ENCODE results near the gene ST3GAL3. TPM values are rescaled to one million over a fixed set of nuclear protein-coding genes. Genes with fewer than 3 reads are reported as not detected.

ST3GAL3 gene
- total and polyA plus RNA-seq, 7 donors, result 7.2 to 31.4 (median 21.3) TPM

- H3K4me1 ChIP-seq, result no peaks in the 10 kb centered on the region
- no peaks in the 10 kb centered on the region for H3K9me3 ChIP-seq
- intact Hi-C loops (cut with DNase I), result no loop called here
- no peak overlapping the region for H3K27ac ChIP-seq
- no peaks in the 10 kb centered on the region for H3K27me3 ChIP-seq
- 95% methylated on average over 7 of the region's 7 CpGs for WGBS, 2 donors
- TF ChIP-seq POLR2AphosphoS5 (IDR thresholded peaks at IDR 0.05) (no peak), POLR2A (IDR thresholded peaks at IDR 0.05) (no peak), CTCF (IDR thresholded peaks at IDR 0.05) (no peak)
- no peak overlapping the region for H3K4me3 ChIP-seq
- DNase-seq, result no peak
- peaks cover 39 to 85% (median 51%) of the 10 kb centered on the region in 4 donors for H3K36me3 ChIP-seq
These were observed 34.1 kb upstream of the ST3GAL3 start for GRCh38 chr1:43673261-43673660.

GRCh38 chr1:43678940-43679339 is 28.4 kb upstream of the ST3GAL3 start:
- TF ChIP-seq POLR2AphosphoS5 (IDR thresholded peaks at IDR 0.05), result no peak
- no peak for TF ChIP-seq EP300 (IDR thresholded peaks at IDR 0.05)
- no peak for TF ChIP-seq POLR2A (IDR thresholded peaks at IDR 0.05)
- TF ChIP-seq CTCF (IDR thresholded peaks at IDR 0.05), result no peak
- H3K4me1 ChIP-seq, result no peaks in the 10 kb centered on the region
- no peak overlapping the region for H3K4me3 ChIP-seq
- no peak for DNase-seq
- intact Hi-C loops (cut with DNase I), result no loop called here
- peaks cover 6 to 82% (median 24%) of the 10 kb centered on the region in 4 donors for H3K36me3 ChIP-seq
- WGBS, 2 donors, result 83 to 91% methylated on average over 2 of the region's 2 CpGs
- H3K9me3 ChIP-seq, result no peaks in the 10 kb centered on the region
- no peaks in the 10 kb centered on the region for H3K27me3 ChIP-seq
- H3K27ac ChIP-seq, result no peak overlapping the region

GRCh38 chr1:43683560-43683959 is 23.8 kb upstream of the ST3GAL3 start:
- 95 to 97% methylated on average over 4 of the region's 4 CpGs for WGBS, 2 donors
- H3K36me3 ChIP-seq, result peaks cover 25 to 98% (median 44%) of the 10 kb centered on the region in 4 donors
- no peak overlapping the region for H3K4me3 ChIP-seq
- TF ChIP-seq POLR2A (IDR thresholded peaks at IDR 0.05) (no peak), CTCF (IDR thresholded peaks at IDR 0.05) (no peak), EP300 (IDR thresholded peaks at IDR 0.05) (no peak), POLR2AphosphoS5 (IDR thresholded peaks at IDR 0.05) (no peak)
- peaks cover 0 to 11% (median 8%) of the 10 kb centered on the region in 4 donors for H3K4me1 ChIP-seq
- no peak overlapping the region for H3K27ac ChIP-seq
- H3K9me3 ChIP-seq, result no peaks in the 10 kb centered on the region
- DNase-seq, result no peak
- intact Hi-C loops (cut with DNase I), result no loop called here
- H3K27me3 ChIP-seq, result no peaks in the 10 kb centered on the region

GRCh38 chr1:43686801-43687200 is 20.5 kb upstream of the ST3GAL3 start:
- H3K36me3 ChIP-seq, result peaks cover 49 to 99% (median 68%) of the 10 kb centered on the region in 4 donors
- no peaks in the 10 kb centered on the region for H3K27me3 ChIP-seq
- peak overlapping the region in 2 of 4 donors; percentile 3 to 37 for H3K27ac ChIP-seq

More at GRCh38 chr1:43686801-43687200, 20.5 kb upstream of the ST3GAL3 start:
- H3K4me1 ChIP-seq, result peaks cover 0 to 11% (median 8%) of the 10 kb centered on the region in 4 donors
- H3K9me3 ChIP-seq, result no peaks in the 10 kb centered on the region
- intact Hi-C loops (cut with DNase I), result no loop called here
- WGBS, 2 donors, result 89 to 96% methylated on average over 3 of the region's 3 CpGs
- H3K4me3 ChIP-seq, result no peak overlapping the region
- TF ChIP-seq EP300 (IDR thresholded peaks at IDR 0.05) (no peak), POLR2A (IDR thresholded peaks at IDR 0.05) (no peak), POLR2AphosphoS5 (IDR thresholded peaks at IDR 0.05) (no peak), CTCF (IDR thresholded peaks at IDR 0.05) (no peak)
- DNase-seq, result no peak
